GM12872 (cell line): Measurements from ENCODE around the gene ATP5MG.

Experiments
- TF ChIP-seq, protein P1 (sequence below): IDR thresholded peaks from 3 replicates; pipeline ENCODE4 v1.5.1; 2011; ENCODE audit warnings: low read depth, mild to moderate bottlenecking, low read length, moderate library complexity; ENCODE audit not compliant: insufficient read depth

The ATP5MG gene

GRCh38 chr11:118373263-118373662, 28.1 kb upstream of the ATP5MG start:
- TF ChIP-seq, protein P1, sequence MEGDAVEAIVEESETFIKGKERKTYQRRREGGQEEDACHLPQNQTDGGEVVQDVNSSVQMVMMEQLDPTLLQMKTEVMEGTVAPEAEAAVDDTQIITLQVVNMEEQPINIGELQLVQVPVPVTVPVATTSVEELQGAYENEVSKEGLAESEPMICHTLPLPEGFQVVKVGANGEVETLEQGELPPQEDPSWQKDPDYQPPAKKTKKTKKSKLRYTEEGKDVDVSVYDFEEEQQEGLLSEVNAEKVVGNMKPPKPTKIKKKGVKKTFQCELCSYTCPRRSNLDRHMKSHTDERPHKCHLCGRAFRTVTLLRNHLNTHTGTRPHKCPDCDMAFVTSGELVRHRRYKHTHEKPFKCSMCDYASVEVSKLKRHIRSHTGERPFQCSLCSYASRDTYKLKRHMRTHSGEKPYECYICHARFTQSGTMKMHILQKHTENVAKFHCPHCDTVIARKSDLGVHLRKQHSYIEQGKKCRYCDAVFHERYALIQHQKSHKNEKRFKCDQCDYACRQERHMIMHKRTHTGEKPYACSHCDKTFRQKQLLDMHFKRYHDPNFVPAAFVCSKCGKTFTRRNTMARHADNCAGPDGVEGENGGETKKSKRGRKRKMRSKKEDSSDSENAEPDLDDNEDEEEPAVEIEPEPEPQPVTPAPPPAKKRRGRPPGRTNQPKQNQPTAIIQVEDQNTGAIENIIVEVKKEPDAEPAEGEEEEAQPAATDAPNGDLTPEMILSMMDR: no peak

GRCh38 chr11:118373871-118374270, 27.5 kb upstream of the ATP5MG start:
- TF ChIP-seq, protein P1: no peak

- TF ChIP-seq, protein P1: no peak
These were observed 26.7 kb upstream of the ATP5MG start for GRCh38 chr11:118374729-118375128.

DNA sequence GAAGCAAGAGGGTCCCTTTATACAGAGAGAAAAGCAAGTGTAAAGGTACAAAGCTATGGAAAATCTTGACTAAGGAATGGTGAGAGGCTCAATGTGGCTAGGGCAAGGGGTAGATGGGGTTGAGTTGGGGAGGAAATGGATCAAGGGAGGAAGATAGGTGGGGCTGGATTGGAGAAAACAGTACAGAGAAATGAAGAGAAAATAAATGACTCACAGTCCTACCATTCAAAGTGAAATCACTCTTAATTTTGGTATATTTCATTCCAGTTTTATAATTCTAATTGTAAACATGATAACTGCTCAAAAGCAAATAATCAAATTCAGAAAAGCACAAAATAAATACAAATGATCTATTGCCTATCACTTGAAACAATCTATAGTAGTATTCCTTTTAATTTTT, 25.4 kb upstream of the ATP5MG start:
- TF ChIP-seq, protein P1: no peak

DNA sequence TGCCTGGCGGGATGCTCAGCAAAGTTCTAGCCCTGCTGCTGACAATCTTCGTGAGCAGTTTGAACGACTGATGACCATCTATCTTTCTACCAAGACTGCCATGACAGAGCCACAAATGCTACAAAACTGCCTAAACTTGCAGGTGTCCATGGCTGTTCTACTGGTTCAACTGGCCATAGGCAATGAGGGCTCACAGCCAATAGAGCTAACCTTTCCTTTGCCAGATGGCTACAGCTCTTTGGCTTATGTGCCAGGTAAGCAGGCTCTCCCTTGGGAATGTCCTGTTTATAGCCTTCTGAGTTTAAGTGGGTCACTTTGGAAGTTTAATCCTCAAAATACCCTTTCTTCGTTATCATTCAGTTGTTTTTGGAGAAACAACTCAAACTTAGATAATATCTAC, 21.9 kb upstream of the ATP5MG start:
- TF ChIP-seq, protein P1: no peak

DNA sequence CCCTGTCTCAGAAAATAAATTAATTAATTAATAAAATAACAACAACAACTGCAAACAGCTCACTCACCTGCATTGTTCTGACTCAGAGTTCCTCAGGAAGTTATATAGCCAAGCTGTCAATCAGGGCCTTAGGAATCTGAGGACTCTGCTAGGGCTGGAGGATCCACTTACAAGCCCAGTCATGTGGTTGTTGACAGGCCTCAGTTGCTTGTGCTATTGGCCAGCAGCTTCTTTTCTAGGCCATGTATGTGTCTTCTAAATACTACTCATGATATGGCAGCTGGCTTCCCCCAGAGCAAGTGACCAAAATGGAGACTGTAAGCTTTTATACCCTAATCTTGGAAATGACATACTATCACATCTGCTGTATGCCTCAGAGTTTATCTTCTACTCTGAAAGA, 20.8 kb upstream of the ATP5MG start:
- TF ChIP-seq, protein P1: no peak

GRCh38 chr11:118382954-118383353, 18.5 kb upstream of the ATP5MG start:
- TF ChIP-seq, protein P1: no peak

DNA sequence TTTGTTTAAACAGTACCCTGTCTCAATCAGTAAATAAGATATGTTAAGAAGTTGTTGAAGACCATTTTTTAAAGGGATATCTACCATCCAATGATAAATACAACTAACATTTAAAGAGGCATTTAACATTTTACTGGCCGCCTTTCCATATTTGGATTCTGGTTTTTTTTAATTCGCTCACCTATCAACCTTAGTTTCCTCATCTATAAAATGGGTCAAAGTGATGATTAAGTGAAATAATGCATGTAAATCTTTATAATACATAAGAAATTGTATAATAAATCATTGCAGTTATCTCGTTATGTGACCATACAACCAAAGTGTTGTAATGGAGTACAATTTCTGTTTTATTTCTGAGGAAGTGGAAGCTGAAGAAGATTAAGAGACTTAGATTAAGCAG, 17.7 kb upstream of the ATP5MG start:
- TF ChIP-seq, protein P1: no peak
